Karpas-422 (cell line): ENCODE measurements around the gene EPAS1. TPM values are rescaled to one million over a fixed set of nuclear protein-coding genes. Genes with fewer than 3 reads are reported as not detected.

ENCODE experiments used
- DNase-seq: peaks from one replicate; pipeline ENCODE4 v3.0.0-alpha.2; 2015
- H2AFZ ChIP-seq: fragments of 200-600 bp; sonication (generic); 2 replicates; pipeline ENCODE4 v1.6.1; 2014; ENCODE audit warnings: antibody characterized with exemption, low read length, mixed read lengths
- H3K27ac ChIP-seq: fragments of 200-600 bp; sonication (generic); 2 replicates; pipeline ENCODE4 v1.5.1; 2014; ENCODE audit warnings: mild to moderate bottlenecking, low read length, moderate library complexity
- H3K27me3 ChIP-seq: fragments of 200-600 bp; sonication (generic); 2 replicates; pipeline ENCODE4 v1.6.1; 2014; ENCODE audit warnings: low read length, mixed read lengths
- H3K36me3 ChIP-seq: fragments of 200-600 bp; sonication (generic); 2 replicates; pipeline ENCODE4 v1.6.1; 2014; ENCODE audit warnings: low read length, mixed read lengths; ENCODE audit not compliant: insufficient read depth
- H3K4me1 ChIP-seq: fragments of 200-600 bp; sonication (generic); 2 replicates; pipeline ENCODE4 v1.6.1; 2014; ENCODE audit warnings: mild to moderate bottlenecking, low read length, mixed read lengths
- H3K4me2 ChIP-seq: fragments of 200-600 bp; sonication (generic); 2 replicates; pipeline ENCODE4 v1.6.1; 2014; ENCODE audit warnings: low read length, low read depth, mild to moderate bottlenecking; ENCODE audit not compliant: poor library complexity, severe bottlenecking
- H3K4me3 ChIP-seq: fragments of 200-600 bp; sonication (generic); 2 replicates; pipeline ENCODE4 v1.5.1; 2014; ENCODE audit warnings: mild to moderate bottlenecking, antibody characterized with exemption, low read length, mixed read lengths
- H3K79me2 ChIP-seq: fragments of 200-600 bp; sonication (generic); 2 replicates; pipeline ENCODE4 v1.6.1; 2014; ENCODE audit warnings: mild to moderate bottlenecking, low read length, mixed read lengths
- H3K9ac ChIP-seq: fragments of 200-600 bp; sonication (generic); 2 replicates; pipeline ENCODE4 v1.6.0; 2014; ENCODE audit warnings: low read length
- H3K9me2 ChIP-seq: fragments of 200-600 bp; sonication (generic), shearing (Covaris generic); replicated peaks from 2 replicates; pipeline ENCODE4 v1.6.0; 2014; ENCODE audit warnings: mild to moderate bottlenecking, low read length, moderate library complexity; ENCODE audit not compliant: insufficient read depth
- H3K9me3 ChIP-seq: fragments of 300-700, 200-600 bp; sonication (generic); 2 replicates; pipeline ENCODE4 v1.6.1; 2014; ENCODE audit warnings: low read length, mixed read lengths
- H4K20me1 ChIP-seq: fragments of 200-600 bp; sonication (generic); 2 replicates; pipeline ENCODE4 v1.6.1; 2014; ENCODE audit warnings: mild to moderate bottlenecking, antibody characterized with exemption, low read length, low read depth; ENCODE audit not compliant: insufficient read depth
- total RNA-seq: library from RNA; depleted of rRNA; stranded (reverse); fragments of >200 nt; shearing (Covaris generic); gene quantifications from 2 replicates; pipeline ENCODE4 v1.2.3, GENCODE V29; 2014; ENCODE audit warnings: low replicate concordance

EPAS1 gene
- total RNA-seq, 1 experiment from 2014 or later: not detected

GRCh38 chr2:46331109-46331766 lies 34.0 kb downstream of the EPAS1 start:
- H3K79me2 ChIP-seq: no peaks in the 10 kb centered on the region
- H3K9ac ChIP-seq: no peak overlapping the region

GRCh38 chr2:46332686-46333281 lies 35.6 kb downstream of the EPAS1 start:
- DNase-seq: no peak
- Histone ChIP-seq H2AFZ (no peak overlapping the region), H3K9ac (no peak overlapping the region), H4K20me1 (no peaks in the 10 kb centered on the region), H3K36me3 (no peaks in the 10 kb centered on the region), H3K9me3 (no peaks in the 10 kb centered on the region), H3K79me2 (no peaks in the 10 kb centered on the region), H3K4me2 (no peak overlapping the region), H3K27me3 (no peaks in the 10 kb centered on the region), H3K9me2 (no peaks in the 10 kb centered on the region), H3K4me3 (no peak overlapping the region), H3K27ac (no peak overlapping the region), H3K4me1 (no peaks in the 10 kb centered on the region)

More at GRCh38 chr2:46331109-46331766, 34.0 kb downstream of the EPAS1 start:
- Histone ChIP-seq H3K9me3 (no peaks in the 10 kb centered on the region), H3K27ac (no peak overlapping the region), H3K36me3 (no peaks in the 10 kb centered on the region), H3K9me2 (no peaks in the 10 kb centered on the region), H3K27me3 (no peaks in the 10 kb centered on the region), H3K4me1 (no peaks in the 10 kb centered on the region), H4K20me1 (no peaks in the 10 kb centered on the region), H2AFZ (no peak overlapping the region), H3K4me3 (no peak overlapping the region), H3K4me2 (no peak overlapping the region)
- no peak for DNase-seq

DNA sequence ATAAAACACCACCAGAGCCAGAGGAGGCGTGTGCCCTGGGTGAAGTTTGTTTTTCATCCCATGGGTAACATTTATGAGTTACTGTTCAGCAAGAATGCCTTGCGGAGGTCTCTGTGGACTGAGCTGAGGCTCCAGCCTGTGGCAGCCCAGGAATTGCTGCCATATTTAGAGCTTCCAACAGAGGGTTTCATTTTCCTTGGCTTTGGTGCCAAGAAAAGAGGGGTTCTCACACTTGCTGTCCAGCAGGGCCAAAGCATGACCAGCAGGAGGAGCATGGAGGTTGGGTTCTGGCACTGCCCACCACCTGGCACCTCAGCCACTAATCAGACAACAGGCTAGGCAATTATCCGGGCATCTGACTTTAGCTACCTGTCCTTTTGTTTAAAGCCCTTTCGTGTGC lies 36.7 kb downstream of the EPAS1 start:
- no peaks in the 10 kb centered on the region for H3K4me1 ChIP-seq
- H3K9me3 ChIP-seq: no peaks in the 10 kb centered on the region
- no peak overlapping the region for H3K27ac ChIP-seq
- H3K36me3 ChIP-seq: no peaks in the 10 kb centered on the region
- no peaks in the 10 kb centered on the region for H3K79me2 ChIP-seq
- H2AFZ ChIP-seq: no peak overlapping the region
- H3K9me2 ChIP-seq: no peaks in the 10 kb centered on the region
- no peak overlapping the region for H3K4me3 ChIP-seq
- H3K9ac ChIP-seq: no peak overlapping the region
- no peak for DNase-seq
- no peak overlapping the region for H3K4me2 ChIP-seq
- no peaks in the 10 kb centered on the region for H4K20me1 ChIP-seq
- no peaks in the 10 kb centered on the region for H3K27me3 ChIP-seq

DNA sequence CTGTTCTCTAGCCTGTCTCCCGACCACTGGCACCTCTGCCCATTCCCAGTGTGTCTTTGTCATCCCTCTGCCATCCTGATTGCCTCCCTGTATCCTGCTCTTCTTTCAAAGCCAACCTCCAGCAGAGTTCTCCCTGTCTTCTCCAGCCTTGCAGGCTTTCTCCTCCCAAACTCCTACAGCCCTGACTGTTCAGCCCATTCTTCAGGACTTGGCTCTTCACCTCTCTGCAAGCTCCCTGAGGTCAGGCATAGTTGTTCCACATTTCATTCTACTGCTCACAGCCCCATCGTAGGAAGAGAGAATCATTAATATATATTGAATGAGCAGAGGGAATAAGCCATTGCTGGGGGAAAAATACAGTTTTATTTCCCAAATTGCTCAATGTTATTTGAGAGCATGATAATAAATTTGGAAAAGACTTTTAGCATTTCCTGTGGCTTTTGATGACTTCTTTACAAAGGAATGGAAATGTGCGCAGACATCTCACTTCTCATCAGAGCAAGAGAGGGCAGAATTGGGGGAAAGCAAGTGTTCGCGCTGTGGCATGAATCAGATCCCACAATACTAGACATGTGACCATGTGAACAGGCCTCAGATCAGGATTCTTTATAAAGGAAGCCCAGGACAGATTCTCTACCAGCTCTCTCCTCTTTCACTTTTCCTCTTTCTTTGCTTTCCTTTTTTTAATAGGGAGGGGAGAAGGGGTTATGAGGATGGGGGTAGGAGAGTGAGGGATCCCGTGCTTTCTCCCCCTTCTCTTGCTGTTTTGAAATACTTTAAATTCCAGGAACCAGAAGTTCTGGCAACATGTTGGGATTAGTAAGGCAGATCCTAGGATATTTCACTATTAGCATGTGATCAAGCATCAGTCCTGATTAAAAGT lies 37.4 kb downstream of the EPAS1 start:
- Histone ChIP-seq H3K27ac (no peak overlapping the region), H3K4me1 (no peaks in the 10 kb centered on the region), H3K4me2 (no peak overlapping the region), H3K36me3 (no peaks in the 10 kb centered on the region), H4K20me1 (no peaks in the 10 kb centered on the region), H3K9me3 (no peaks in the 10 kb centered on the region), H3K4me3 (no peak overlapping the region), H2AFZ (no peak overlapping the region), H3K79me2 (no peaks in the 10 kb centered on the region), H3K27me3 (no peaks in the 10 kb centered on the region), H3K9ac (no peak overlapping the region), H3K9me2 (no peaks in the 10 kb centered on the region)
- DNase-seq: no peak

GRCh38 chr2:46335391-46336282 lies 38.4 kb downstream of the EPAS1 start:
- Histone ChIP-seq H3K4me3 (no peak overlapping the region), H3K79me2 (no peaks in the 10 kb centered on the region), H2AFZ (no peak overlapping the region), H3K4me1 (no peaks in the 10 kb centered on the region), H3K9me3 (no peaks in the 10 kb centered on the region), H3K27me3 (no peaks in the 10 kb centered on the region), H3K36me3 (no peaks in the 10 kb centered on the region), H3K4me2 (no peak overlapping the region), H3K9me2 (no peaks in the 10 kb centered on the region), H3K27ac (no peak overlapping the region), H4K20me1 (no peaks in the 10 kb centered on the region), H3K9ac (no peak overlapping the region)
- no peak for DNase-seq

GRCh38 chr2:46336283-46336959 lies 39.2 kb downstream of the EPAS1 start:
- Histone ChIP-seq H3K4me2 (no peak overlapping the region), H3K27ac (no peak overlapping the region)

GRCh38 chr2:46337208-46337994 lies 40.2 kb downstream of the EPAS1 start:
- Histone ChIP-seq H3K4me1 (no peaks in the 10 kb centered on the region), H3K79me2 (no peaks in the 10 kb centered on the region), H3K27me3 (no peaks in the 10 kb centered on the region), H2AFZ (no peak overlapping the region), H3K9ac (no peak overlapping the region), H4K20me1 (no peaks in the 10 kb centered on the region), H3K9me3 (no peaks in the 10 kb centered on the region), H3K4me3 (no peak overlapping the region), H3K4me2 (no peak overlapping the region), H3K9me2 (no peaks in the 10 kb centered on the region), H3K27ac (no peak overlapping the region), H3K36me3 (no peaks in the 10 kb centered on the region)
- DNase-seq: no peak

More at GRCh38 chr2:46336283-46336959, 39.2 kb downstream of the EPAS1 start:
- Histone ChIP-seq H3K36me3 (no peaks in the 10 kb centered on the region), H4K20me1 (no peaks in the 10 kb centered on the region), H3K9me3 (no peaks in the 10 kb centered on the region), H2AFZ (no peak overlapping the region), H3K27me3 (no peaks in the 10 kb centered on the region), H3K4me3 (no peak overlapping the region), H3K4me1 (no peaks in the 10 kb centered on the region), H3K9ac (no peak overlapping the region), H3K79me2 (no peaks in the 10 kb centered on the region), H3K9me2 (no peaks in the 10 kb centered on the region)
- no peak for DNase-seq
